ENCODE measurements around the gene PRMT2.

- TF ChIP-seq FOXM1 (IDR thresholded peaks at IDR 0.05; ENCODE audit: borderline replicate concordance) (no peak), ELF4 (IDR thresholded peaks at IDR 0.05) (no peak), NFRKB (IDR thresholded peaks at IDR 0.05) (no peak), BHLHE40 (IDR thresholded peaks at IDR 0.05; ENCODE audit: borderline replicate concordance) (no peak), SP1 (IDR thresholded peaks at IDR 0.05) (no peak), FOXA1 (IDR thresholded peaks at IDR 0.05) (no peak)
These were observed 19.8 kb downstream of the PRMT2 start for GRCh38 chr21:46655230-46655629.

Data from HEK293T (cell line).